ENCODE results near the gene AHCYL2. TPM values are rescaled to one million over a fixed set of nuclear protein-coding genes. Genes with fewer than 3 reads are reported as not detected.

The AHCYL2 gene
- total and polyA plus RNA-seq, 8 donors: 5.1 to 16.8 (median 13.3) TPM

GRCh38 chr7:129277629-129278028 lies 52.8 kb downstream of the AHCYL2 start:
- DNase-seq: no peak
- WGBS, 2 donors: 56 to 57% methylated on average over 7 of the region's 7 CpGs
- intact Hi-C loops (cut with DNase I): loop anchor here in 1 of 3 donors (10.0 kb wide), 1 partner anchor 63 kb away; no protein-coding TSS in a partner anchor
- no peaks in the 10 kb centered on the region for H3K36me3 ChIP-seq
- TF ChIP-seq CTCF (IDR thresholded peaks at IDR 0.05): no peak
- H3K27ac ChIP-seq: no peak overlapping the region
- no peaks in the 10 kb centered on the region for H3K4me1 ChIP-seq
- no peaks in the 10 kb centered on the region for H3K9me3 ChIP-seq
- no peaks in the 10 kb centered on the region for H3K27me3 ChIP-seq
- ATAC-seq: no peak
- H3K4me3 ChIP-seq: no peak overlapping the region
- no peak for FAIRE-seq

DNA sequence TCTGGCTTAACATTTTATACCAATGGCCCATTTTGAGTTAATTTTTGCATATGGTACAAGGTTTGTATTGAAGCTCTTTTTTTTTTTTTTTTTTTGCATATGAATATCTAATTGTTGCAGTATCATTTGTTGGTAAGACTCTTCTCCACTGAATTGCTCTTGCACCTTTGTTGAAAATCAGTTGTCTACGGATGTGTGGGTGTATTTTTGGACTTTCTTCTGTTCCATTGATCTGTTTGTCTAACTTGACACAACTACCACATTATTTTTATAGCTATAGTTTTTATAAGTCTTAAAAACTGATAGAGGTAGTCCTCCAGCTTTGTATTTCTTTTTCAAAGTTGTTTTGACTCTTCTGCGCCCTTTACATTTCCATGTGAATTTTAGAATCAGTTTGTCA lies 53.9 kb downstream of the AHCYL2 start:
- Histone ChIP-seq H3K27me3 (no peaks in the 10 kb centered on the region), H3K4me3 (no peak overlapping the region), H3K4me1 (peaks cover 0 to 5% (median 0%) of the 10 kb centered on the region in 3 donors), H3K9me3 (no peaks in the 10 kb centered on the region), H3K27ac (no peak overlapping the region), H3K36me3 (no peaks in the 10 kb centered on the region)
- DNase-seq: no peak
- FAIRE-seq: no peak
- intact Hi-C loops (cut with DNase I): loop anchor here in 1 of 3 donors (10.0 kb wide), 1 partner anchor 64 kb away; no protein-coding TSS in a partner anchor
- 82 to 96% methylated on average over 2 of the region's 2 CpGs for WGBS, 2 donors
- ATAC-seq: no peak
- TF ChIP-seq CTCF (IDR thresholded peaks at IDR 0.05): no peak

DNA sequence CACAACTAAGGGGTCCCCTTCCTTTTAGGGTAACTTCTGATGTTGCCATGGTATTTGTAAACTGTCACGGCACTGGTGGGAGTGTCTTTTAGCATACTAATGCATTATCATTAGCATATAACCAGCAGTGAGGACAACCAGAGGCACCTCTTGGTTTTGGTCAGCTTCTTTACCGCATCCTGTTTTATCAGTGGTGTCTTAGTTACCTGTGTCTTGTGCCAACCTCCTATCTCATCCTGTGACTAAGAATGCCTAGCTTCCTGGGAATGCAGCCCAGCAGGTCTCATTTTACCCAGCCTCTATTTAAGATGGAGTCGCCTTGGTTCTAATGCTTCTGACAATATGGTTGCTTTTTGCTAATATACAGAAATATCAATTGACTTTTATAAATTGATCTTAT lies 54.9 kb downstream of the AHCYL2 start:
- DNase-seq (no peak), ATAC-seq (no peak), FAIRE-seq (no peak)
- intact Hi-C loops (cut with DNase I): loop anchor here in 1 of 3 donors (10.0 kb wide), 1 partner anchor 65 kb away; no protein-coding TSS in a partner anchor
- H3K4me3 ChIP-seq: no peak overlapping the region
- WGBS, 2 donors: 84 to 87% methylated on average over 3 of the region's 3 CpGs
- no peak for TF ChIP-seq CTCF (IDR thresholded peaks at IDR 0.05)
- H3K27ac ChIP-seq: no peak overlapping the region
- no peaks in the 10 kb centered on the region for H3K36me3 ChIP-seq
- no peaks in the 10 kb centered on the region for H3K27me3 ChIP-seq
- peaks cover 0 to 5% (median 0%) of the 10 kb centered on the region in 3 donors for H3K4me1 ChIP-seq
- H3K9me3 ChIP-seq: no peaks in the 10 kb centered on the region

GRCh38 chr7:129281163-129281562 lies 56.3 kb downstream of the AHCYL2 start:
- H3K4me3 ChIP-seq: no peak overlapping the region
- peaks cover 0 to 5% (median 0%) of the 10 kb centered on the region in 3 donors for H3K4me1 ChIP-seq
- no peaks in the 10 kb centered on the region for H3K36me3 ChIP-seq
- H3K27ac ChIP-seq: no peak overlapping the region
- 100% methylated on average over 1 of the region's 1 CpG for WGBS, 2 donors
- no peak for DNase-seq
- H3K27me3 ChIP-seq: no peaks in the 10 kb centered on the region
- intact Hi-C loops (cut with DNase I): no loop called here
- H3K9me3 ChIP-seq: no peaks in the 10 kb centered on the region
- no peak for ATAC-seq
- no peak for FAIRE-seq
- no peak for TF ChIP-seq CTCF (IDR thresholded peaks at IDR 0.05)

GRCh38 chr7:129282865-129283264 lies 58.0 kb downstream of the AHCYL2 start:
- peaks cover 0 to 5% (median 0%) of the 10 kb centered on the region in 3 donors for H3K4me1 ChIP-seq
- no peaks in the 10 kb centered on the region for H3K27me3 ChIP-seq
- ATAC-seq: no peak
- intact Hi-C loops (cut with DNase I): no loop called here
- WGBS, 2 donors: 82 to 86% methylated on average over 5 of the region's 5 CpGs
- no peak for TF ChIP-seq CTCF (IDR thresholded peaks at IDR 0.05)
- H3K36me3 ChIP-seq: no peaks in the 10 kb centered on the region
- peak overlapping the region in 1 of 4 donors; percentile 35 for H3K27ac ChIP-seq
- no peaks in the 10 kb centered on the region for H3K9me3 ChIP-seq
- no peak for DNase-seq
- H3K4me3 ChIP-seq: no peak overlapping the region
- FAIRE-seq: no peak
